ENCODE data around the gene MTRR. TPM values are rescaled to one million over a fixed set of nuclear protein-coding genes. Genes with fewer than 3 reads are reported as not detected.

Gene MTRR
- total RNA-seq, 3 donors from 2014 or later = 57.2 to 64.8 (median 57.9) TPM

DNA sequence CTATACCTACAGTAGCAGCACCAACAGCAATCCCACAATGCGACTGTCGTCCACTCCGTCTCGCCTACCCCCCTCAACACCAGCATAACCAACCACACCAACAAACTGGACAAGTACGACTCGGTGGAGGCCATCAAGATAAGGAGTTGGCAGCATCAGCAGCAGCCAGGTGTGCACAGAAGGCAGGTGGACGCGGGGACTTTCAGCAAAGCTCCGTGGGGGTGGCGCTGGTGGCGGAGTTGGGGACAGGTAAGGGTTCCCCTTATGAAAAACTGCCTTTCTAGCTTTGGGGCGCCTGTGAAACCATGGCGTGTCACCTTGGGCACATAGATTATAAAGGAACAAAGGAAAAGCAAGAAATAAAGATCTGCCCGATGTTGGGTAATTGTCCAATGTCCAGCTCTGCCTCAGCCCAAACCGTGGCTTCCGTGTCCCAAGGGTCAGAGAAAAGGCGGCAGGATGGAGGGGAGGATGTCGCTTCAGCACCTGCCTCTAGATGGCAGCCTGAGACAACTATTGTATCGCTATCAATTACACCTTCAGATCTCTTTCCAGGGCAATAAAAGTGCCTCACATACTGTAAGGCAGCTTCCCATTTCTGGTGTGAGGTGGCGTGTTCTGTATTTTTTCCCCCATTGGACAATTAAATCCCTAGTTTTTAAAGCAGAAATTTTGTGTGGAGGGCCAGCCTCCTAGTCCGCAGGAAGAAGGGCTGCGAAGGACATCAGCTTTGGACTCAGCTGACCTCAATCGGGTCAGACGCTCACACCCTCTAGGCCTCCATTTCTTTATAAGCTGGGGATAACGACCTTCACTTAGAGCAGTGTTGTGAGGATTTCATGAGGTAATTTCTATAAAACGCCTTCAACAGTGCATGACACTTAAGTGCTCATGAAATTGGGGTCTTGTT is 58.8 kb downstream of the MTRR start:
- H3K9me3 Mint-ChIP-seq = no peaks in the 10 kb centered on the region
- ATAC-seq (peak; percentile 58 to 77), DNase-seq (no peak)
- H3K4me3 Mint-ChIP-seq = no peak overlapping the region
- H3K27me3 Mint-ChIP-seq (ENCODE audit: low read depth) = peaks cover 10% of the 10 kb centered on the region
- H3K4me1 Mint-ChIP-seq (ENCODE audit: low read depth) = no peaks in the 10 kb centered on the region
- no peaks in the 10 kb centered on the region for H3K36me3 Mint-ChIP-seq (ENCODE audit: insufficient read depth)

DNA sequence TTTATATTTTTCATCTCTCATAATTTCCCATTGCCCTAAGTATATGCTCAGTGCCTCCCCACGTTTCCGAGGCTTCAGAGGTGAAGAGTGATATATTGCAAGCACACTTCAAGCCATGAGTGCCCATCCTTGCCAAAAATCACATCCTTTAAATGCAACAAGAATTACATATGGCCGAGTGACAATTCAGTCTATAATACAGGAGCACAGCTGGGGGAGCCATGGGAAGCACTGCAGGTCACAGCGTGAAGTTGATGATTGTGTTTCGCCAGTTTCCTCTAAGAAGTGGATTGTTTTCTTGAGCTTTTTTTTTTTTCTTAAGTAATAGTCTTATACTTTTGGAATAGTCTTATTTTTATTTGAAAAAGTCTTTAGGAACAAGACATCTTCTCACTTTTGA is 61.1 kb downstream of the MTRR start:
- Mint-ChIP-seq H3K27me3 (ENCODE audit: low read depth) (peaks cover 13% of the 10 kb centered on the region), H3K4me3 (no peak overlapping the region), H3K4me1 (ENCODE audit: low read depth) (no peaks in the 10 kb centered on the region), H3K9me3 (no peaks in the 10 kb centered on the region), H3K36me3 (ENCODE audit: insufficient read depth) (no peaks in the 10 kb centered on the region)
- DNase-seq (no peak), ATAC-seq (no peak)

DNA sequence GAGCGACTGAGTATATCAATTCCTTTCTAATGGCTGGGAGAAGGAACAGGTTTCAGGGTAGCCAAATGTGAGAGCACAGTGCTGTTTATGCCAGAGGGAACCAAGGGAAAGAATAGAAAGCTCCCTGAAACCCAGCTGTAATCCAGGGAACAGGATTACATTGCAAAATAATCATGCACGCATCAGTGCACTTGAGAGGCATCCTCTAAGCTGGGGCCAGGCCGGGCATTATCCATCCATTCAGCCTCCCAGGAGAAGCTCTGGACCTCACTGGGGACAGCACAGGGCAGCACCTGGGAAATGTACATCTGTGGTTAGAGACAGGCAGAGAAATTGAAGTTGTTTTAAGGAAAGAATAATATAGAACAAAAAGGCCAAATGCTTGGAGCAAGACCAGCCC is 72.7 kb downstream of the MTRR start:
- peaks cover 14% of the 10 kb centered on the region for H3K27me3 Mint-ChIP-seq (ENCODE audit: low read depth)
- no peak for ATAC-seq
- no peak for DNase-seq
- peaks cover 1% of the 10 kb centered on the region for H3K36me3 Mint-ChIP-seq (ENCODE audit: insufficient read depth)
- no peaks in the 10 kb centered on the region for H3K9me3 Mint-ChIP-seq
- H3K4me3 Mint-ChIP-seq = no peak overlapping the region
- H3K4me1 Mint-ChIP-seq (ENCODE audit: low read depth) = no peaks in the 10 kb centered on the region

DNA sequence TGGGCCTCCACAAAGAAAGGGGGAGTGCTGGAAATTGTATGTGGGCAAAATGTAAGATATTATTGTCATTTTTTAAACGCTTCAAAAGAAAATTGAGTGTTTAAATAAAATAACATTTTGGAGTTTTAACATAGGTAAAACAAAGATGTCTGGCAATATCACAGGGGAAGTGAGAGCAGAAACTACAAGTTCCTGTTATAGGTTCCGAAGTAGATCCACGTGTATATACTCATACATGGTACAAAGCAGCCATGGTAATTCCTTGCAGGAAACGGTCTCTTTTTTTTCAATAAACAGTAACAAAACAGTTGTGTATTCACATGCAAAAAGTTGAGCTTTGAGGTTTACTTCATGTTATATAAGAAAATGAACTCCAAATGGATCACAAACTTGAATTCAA is 78.4 kb downstream of the MTRR start:
- Mint-ChIP-seq H3K36me3 (ENCODE audit: insufficient read depth) (no peaks in the 10 kb centered on the region), H3K4me1 (ENCODE audit: low read depth) (no peaks in the 10 kb centered on the region), H3K4me3 (no peak overlapping the region), H3K9me3 (peaks cover 3% of the 10 kb centered on the region), H3K27me3 (ENCODE audit: low read depth) (peaks cover 7% of the 10 kb centered on the region)
- no peak for ATAC-seq
- no peak for DNase-seq

Other genes with a start within 250 kb of the MTRR start
- gene CFAP90, start 18.0 kb upstream of the MTRR start, total RNA-seq = not detected
- gene FASTKD3, start 117 bp upstream of the MTRR start, total RNA-seq = 10 to 100 TPM; 18.2 to 22.5 (median 19.8) TPM

Measured in activated T-cell treated with anti-CD3 and anti-CD28 coated beads, Interleukin-2, amount 50 U/mL, for 4 hours (primary cell).